ENCODE data around the gene SLC25A53. TPM values are rescaled to one million over a fixed set of nuclear protein-coding genes. Genes with fewer than 3 reads are reported as not detected.
A peak's percentile ranks its signal among the peaks of the same experiment; 100 is the strongest.

SLC25A53 gene, protein sequence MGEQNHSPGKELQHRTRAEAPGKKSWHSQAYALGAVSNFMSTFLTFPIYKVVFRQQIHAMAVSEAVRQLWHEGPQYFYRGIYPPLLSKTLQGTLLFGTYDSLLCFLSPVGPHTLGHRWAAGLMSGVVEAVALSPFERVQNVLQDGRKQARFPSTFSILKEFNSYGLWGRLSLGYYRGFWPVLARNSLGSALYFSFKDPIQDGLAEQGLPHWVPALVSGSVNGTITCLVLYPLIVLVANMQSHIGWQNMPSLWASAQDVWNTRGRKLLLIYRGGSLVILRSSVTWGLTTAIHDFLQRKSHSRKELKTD
- 10 to 100 TPM; 13.9 to 15.0 TPM for total RNA-seq

DNA sequence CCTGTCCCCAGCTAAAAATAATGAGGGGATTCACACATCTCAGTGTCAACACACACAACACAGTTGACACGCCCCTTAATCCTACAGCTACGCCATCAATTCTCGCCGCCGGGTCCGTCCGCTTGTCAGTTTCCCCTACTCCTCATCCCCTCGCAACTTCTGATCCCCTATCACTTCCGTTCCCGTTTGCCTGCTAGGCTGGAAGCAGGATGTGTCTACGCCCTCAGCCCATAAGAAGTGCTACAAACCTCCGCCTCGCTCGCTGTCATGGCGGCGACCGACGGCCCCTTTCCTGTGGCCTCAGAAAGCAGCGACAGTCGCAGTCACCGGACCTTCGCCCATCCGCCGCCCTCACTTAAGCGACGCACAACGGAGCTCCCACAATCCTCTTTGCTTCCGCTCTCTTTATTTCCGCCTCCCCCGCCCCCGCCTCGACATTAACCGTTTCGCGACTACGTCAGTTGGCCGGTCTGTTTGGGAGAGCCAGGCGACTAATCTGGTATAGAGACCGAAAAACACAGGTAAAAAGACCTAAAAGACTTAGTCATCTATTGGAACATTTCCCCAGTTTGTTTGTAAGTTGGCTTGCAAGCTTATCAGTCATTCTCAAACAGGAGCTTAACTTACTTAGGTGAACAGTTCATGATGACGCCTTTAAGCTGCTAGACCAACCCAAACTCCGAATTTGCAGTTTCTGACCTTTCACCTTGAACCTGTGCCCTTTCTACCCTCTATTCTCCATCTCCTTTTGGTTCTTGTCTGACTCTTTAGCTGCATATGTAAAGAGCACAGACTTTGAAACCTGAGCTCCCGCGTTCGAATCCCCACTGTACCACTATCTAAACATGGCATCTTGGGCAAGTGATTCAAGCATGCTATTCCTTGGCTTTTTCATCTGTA is at the start of gene SLC25A53:
Gene SLC25A53, minus strand, starts transcription at position 380 of the 900 bp plus-strand sequence. CDS start 51,752 bp downstream, outside the sequence.
- peak within 1 kb of the TSS; percentile 100 for H3K4me3 Mint-ChIP-seq
- peak; percentile 78 for DNase-seq
- H3K4me1 Mint-ChIP-seq = peaks cover 8% of the 10 kb centered on the region
- peak within 1 kb of the TSS; percentile 100 for H3K27ac Mint-ChIP-seq
- no peaks in the 10 kb centered on the region for H3K36me3 Mint-ChIP-seq
- peak; percentile 91 for ATAC-seq (ENCODE audit: low read depth)
- no peaks in the 10 kb centered on the region for H3K9me3 Mint-ChIP-seq
- no peaks in the 10 kb centered on the region for H3K27me3 Mint-ChIP-seq
- POLR2A ChIA-PET = interaction anchor here (0.8 to 1.9 kb wide), 8 partner anchors 9 to 325 kb away, joined by 3 to 29 read pairs (median 4); partner anchors contain the start of genes FAM199X, RAB9B and ZCCHC18

DNA sequence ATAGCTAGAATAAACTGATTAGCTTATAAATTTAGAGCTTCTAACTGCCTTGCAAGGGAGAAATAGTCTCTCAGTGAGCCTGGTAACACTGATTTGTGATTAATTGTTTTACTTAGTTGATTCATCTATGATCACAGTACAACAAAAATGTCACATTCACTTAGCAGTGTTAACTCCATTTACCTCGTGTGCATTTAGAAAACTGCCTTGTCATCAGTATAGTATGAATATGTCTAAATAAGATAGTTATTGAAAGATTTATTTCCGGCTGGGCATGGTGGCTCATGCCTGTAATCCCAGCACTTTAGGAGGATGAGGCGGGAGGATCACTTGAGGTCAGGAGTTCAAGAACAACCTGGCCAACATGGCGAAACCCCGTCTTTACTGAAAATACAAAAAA is 48.7 kb upstream of the SLC25A53 start:
- no peak overlapping the region for H3K4me3 Mint-ChIP-seq
- POLR2A ChIA-PET = no interaction called here

DNA sequence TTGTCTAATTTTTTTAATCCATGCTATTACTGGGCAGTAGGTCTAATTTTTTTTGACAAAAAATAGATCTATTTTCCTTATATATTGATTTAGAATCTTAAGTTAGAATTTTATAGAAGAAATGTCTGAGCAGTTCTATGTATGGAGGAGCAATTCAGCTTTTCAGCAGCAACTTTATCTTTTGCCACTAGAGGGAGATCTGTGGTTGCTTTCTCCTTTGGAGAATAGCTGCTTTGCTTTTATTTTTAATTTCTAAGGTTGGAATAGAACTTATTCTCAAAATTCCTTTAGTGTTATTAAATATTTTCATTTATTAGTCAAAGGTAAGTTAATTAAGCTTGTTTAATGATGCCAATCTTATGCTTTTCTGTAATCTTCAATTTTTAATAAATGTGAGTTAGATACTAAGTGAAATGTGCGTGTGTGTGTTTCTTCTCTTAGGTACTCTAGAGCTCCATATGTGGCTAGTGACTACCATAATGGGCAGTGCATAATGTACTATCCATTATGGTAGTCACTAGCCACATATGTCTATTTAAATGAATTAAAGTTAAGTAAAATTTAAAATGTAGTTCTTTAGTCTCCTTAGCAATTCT is 38.8 kb upstream of the SLC25A53 start:
- no peak overlapping the region for H3K4me3 Mint-ChIP-seq
- no peaks in the 10 kb centered on the region for H3K9me3 Mint-ChIP-seq
- no peak overlapping the region for H3K27ac Mint-ChIP-seq
- H3K36me3 Mint-ChIP-seq = no peaks in the 10 kb centered on the region
- ATAC-seq (ENCODE audit: low read depth) = no peak
- no peaks in the 10 kb centered on the region for H3K27me3 Mint-ChIP-seq
- no peak for DNase-seq
- H3K4me1 Mint-ChIP-seq = no peaks in the 10 kb centered on the region
- POLR2A ChIA-PET = no interaction called here

More for the DNA sequence above, 48.7 kb upstream of the SLC25A53 start:
- DNase-seq = no peak
- Mint-ChIP-seq H3K9me3 (no peaks in the 10 kb centered on the region), H3K36me3 (no peaks in the 10 kb centered on the region), H3K27me3 (peaks cover 5% of the 10 kb centered on the region), H3K27ac (no peak overlapping the region), H3K4me1 (no peaks in the 10 kb centered on the region)
- ATAC-seq (ENCODE audit: low read depth) = no peak

DNA sequence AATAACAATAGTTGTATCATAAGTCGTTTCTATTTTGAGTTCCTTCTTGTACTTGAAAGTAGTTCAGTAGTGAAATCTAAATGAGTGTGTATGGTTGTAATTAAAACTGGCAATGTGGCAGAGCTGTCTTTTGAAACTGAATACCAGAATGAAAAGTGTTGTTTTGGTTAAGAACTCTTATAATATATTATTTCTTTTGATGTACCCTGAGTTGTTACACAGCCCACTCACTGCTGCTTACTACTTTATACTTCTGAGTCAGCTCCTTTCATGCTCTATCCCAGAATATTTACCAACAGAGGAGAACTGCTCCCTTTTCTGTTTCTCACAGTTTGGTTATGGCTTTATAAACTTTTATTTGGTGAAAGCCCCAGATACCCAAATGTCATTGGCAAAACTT is 38.2 kb upstream of the SLC25A53 start:
- H3K4me3 Mint-ChIP-seq = no peak overlapping the region
- POLR2A ChIA-PET = no interaction called here
- no peaks in the 10 kb centered on the region for H3K9me3 Mint-ChIP-seq
- no peak for ATAC-seq (ENCODE audit: low read depth)
- H3K27me3 Mint-ChIP-seq = no peaks in the 10 kb centered on the region
- H3K27ac Mint-ChIP-seq = no peak overlapping the region
- H3K36me3 Mint-ChIP-seq = no peaks in the 10 kb centered on the region
- H3K4me1 Mint-ChIP-seq = no peaks in the 10 kb centered on the region
- no peak for DNase-seq

DNA sequence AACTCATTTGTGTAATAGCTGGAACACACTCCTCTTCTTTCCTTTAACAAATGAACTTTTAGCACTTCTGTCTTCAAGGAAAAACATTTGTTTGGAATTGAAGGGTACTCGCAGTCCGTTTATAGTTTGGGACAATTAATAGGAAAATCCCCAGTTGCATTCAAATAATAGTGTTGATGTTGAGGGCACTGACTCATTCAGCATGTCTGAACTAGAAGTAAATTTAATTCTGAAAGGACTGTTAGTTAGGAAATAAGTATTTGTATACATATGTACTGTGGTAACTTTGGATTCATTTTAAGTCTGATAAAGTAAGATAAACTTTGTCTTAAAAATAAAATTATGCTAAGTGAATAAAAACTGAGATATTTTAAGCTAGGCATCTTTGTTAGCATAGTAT is 36.7 kb upstream of the SLC25A53 start:
- ATAC-seq (ENCODE audit: low read depth) (no peak), DNase-seq (no peak)
- H3K27me3 Mint-ChIP-seq = no peaks in the 10 kb centered on the region
- H3K4me1 Mint-ChIP-seq = no peaks in the 10 kb centered on the region
- POLR2A ChIA-PET = no interaction called here
- no peaks in the 10 kb centered on the region for H3K36me3 Mint-ChIP-seq
- no peak overlapping the region for H3K27ac Mint-ChIP-seq
- no peak overlapping the region for H3K4me3 Mint-ChIP-seq
- H3K9me3 Mint-ChIP-seq = no peaks in the 10 kb centered on the region

DNA sequence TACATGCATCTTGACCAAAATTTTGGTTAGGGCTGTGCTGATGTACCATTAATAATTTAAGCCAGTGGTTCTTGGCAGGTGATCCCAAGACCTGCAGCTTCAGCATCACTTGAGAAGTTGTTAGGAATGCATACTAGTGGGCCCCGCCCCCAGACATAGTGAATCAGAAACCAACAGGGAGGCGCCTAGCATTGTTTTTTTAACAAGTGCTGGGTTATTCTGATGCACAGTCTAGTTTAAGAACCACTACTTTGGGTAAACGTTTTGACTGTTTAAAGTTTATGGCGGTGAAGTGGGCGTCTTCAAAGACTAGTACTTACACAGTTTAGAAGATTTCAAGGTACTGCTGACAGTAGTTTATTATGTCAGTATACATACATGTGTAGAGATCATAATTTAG is 33.0 kb upstream of the SLC25A53 start:
- POLR2A ChIA-PET = no interaction called here
- Mint-ChIP-seq H3K36me3 (no peaks in the 10 kb centered on the region), H3K27me3 (no peaks in the 10 kb centered on the region), H3K4me1 (no peaks in the 10 kb centered on the region), H3K27ac (no peak overlapping the region), H3K9me3 (no peaks in the 10 kb centered on the region), H3K4me3 (no peak overlapping the region)
- DNase-seq (no peak), ATAC-seq (ENCODE audit: low read depth) (no peak)

DNA sequence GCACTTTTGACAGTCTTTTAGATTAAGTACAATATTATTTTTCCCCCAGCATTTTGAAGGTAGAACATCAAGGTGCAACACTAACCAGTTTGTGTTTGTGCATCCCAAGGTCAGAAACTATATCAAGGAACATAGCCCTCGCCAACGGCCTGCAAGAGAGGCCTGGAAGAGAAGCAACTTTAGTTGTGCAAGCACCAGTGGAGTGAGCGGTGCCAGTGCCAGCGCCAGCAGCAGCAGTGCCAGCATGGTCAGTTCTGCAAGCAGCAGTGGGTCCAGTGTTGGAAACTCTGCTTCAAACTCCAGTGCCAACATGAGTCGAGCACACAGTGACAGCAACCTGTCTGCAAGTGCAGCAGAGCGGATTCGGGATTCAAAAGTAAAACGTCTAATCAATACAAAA is 31.1 kb upstream of the SLC25A53 start:
- Mint-ChIP-seq H3K36me3 (peaks cover 3% of the 10 kb centered on the region), H3K4me3 (no peak overlapping the region), H3K27me3 (no peaks in the 10 kb centered on the region), H3K4me1 (no peaks in the 10 kb centered on the region), H3K27ac (no peak overlapping the region), H3K9me3 (no peaks in the 10 kb centered on the region)
- DNase-seq (no peak), ATAC-seq (ENCODE audit: low read depth) (no peak)
- POLR2A ChIA-PET = no interaction called here

DNA sequence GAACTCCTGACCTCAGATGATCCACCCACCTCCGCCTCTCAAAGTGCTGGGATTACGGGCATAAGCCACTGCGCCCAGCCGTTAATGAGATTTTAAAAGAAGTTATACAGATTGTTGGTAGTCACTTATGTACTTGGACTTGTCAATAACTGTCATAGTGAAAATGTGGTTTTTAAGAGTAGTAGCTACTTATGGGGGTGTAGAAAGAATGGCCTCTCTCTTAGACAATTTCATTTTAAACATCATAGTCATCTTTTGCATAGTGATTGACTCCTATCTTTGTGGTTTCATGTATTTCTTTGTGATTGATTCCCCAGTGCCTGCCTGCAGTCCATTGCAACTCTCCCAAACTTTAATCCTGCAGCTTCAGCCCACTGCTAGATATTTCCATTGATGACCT is 26.9 kb upstream of the SLC25A53 start:
- no peaks in the 10 kb centered on the region for H3K27me3 Mint-ChIP-seq
- no peak overlapping the region for H3K4me3 Mint-ChIP-seq
- POLR2A ChIA-PET = no interaction called here
- DNase-seq (no peak), ATAC-seq (ENCODE audit: low read depth) (no peak)
- H3K9me3 Mint-ChIP-seq = no peaks in the 10 kb centered on the region
- H3K27ac Mint-ChIP-seq = no peak overlapping the region
- peaks cover 2% of the 10 kb centered on the region for H3K4me1 Mint-ChIP-seq
- H3K36me3 Mint-ChIP-seq = peaks cover 10% of the 10 kb centered on the region

DNA sequence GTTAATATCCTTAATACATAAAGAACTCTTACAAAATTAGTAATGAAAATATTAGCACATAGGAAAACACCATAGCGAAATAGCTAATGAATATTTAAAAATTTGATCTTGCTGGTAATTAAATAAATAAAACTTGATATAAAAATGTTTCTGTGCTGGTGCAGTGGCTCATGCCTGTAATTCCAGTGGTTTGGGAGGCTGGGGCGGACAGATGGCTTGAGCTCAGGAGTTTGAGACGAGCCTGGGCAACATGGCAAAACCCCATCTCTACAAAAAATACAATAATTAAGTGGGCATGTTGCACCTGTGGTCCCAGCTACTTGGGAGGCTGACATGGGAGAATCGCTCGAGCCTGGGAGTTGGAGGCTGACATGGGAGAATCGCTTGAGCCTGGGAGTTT is 17.0 kb upstream of the SLC25A53 start:
- DNase-seq (no peak), ATAC-seq (ENCODE audit: low read depth) (no peak)
- no peak overlapping the region for H3K27ac Mint-ChIP-seq
- POLR2A ChIA-PET = no interaction called here
- no peaks in the 10 kb centered on the region for H3K27me3 Mint-ChIP-seq
- peaks cover 7% of the 10 kb centered on the region for H3K36me3 Mint-ChIP-seq
- no peak overlapping the region for H3K4me3 Mint-ChIP-seq
- H3K4me1 Mint-ChIP-seq = peaks cover 6% of the 10 kb centered on the region
- no peaks in the 10 kb centered on the region for H3K9me3 Mint-ChIP-seq

DNA sequence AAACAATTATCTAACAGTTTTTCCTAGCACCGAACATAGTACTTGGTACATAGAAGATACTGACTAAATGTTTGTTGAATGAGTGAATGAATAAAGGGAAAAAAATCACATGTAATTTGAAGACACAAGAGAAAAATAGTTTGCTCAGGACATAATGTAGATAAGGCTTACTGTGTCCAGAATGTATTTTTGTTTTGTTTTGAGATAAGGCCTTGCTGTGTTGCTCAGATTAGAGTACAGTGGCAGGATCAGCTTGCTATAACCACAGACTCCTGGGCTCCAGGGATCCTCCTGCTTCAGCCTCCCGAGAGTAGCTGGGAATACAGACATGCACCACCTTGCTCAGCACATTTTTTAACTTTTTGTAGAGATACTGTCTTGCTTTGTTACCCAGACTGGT is 16.0 kb upstream of the SLC25A53 start:
- H3K4me3 Mint-ChIP-seq = no peak overlapping the region
- peaks cover 14% of the 10 kb centered on the region for H3K4me1 Mint-ChIP-seq
- H3K9me3 Mint-ChIP-seq = no peaks in the 10 kb centered on the region
- POLR2A ChIA-PET = no interaction called here
- DNase-seq (no peak), ATAC-seq (ENCODE audit: low read depth) (no peak)
- no peaks in the 10 kb centered on the region for H3K27me3 Mint-ChIP-seq
- H3K36me3 Mint-ChIP-seq = peaks cover 7% of the 10 kb centered on the region
- H3K27ac Mint-ChIP-seq = no peak overlapping the region

DNA sequence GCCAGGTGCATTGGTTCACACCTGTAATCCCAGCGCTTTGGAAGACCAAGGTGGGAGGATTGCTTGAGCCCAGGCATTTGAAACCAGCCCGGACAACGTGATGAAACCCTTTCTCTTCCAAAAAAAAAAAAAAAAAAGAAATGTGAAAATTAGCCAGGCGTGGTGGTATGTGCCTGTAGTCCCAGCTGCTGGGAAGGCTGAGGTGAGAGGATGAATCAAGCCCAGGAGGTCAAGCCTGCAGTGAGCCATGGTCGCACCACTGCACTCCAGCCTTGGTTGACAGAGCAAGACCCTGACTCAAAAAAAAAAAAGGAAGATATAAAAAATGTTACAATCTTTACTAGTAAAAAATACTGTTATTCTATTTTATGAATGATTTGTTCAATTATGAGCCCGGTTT is 15.3 kb upstream of the SLC25A53 start:
- Mint-ChIP-seq H3K36me3 (peaks cover 7% of the 10 kb centered on the region), H3K27ac (no peak overlapping the region), H3K4me1 (peaks cover 19% of the 10 kb centered on the region), H3K27me3 (no peaks in the 10 kb centered on the region), H3K4me3 (no peak overlapping the region), H3K9me3 (no peaks in the 10 kb centered on the region)
- POLR2A ChIA-PET = no interaction called here
- no peak for ATAC-seq (ENCODE audit: low read depth)
- DNase-seq = no peak

DNA sequence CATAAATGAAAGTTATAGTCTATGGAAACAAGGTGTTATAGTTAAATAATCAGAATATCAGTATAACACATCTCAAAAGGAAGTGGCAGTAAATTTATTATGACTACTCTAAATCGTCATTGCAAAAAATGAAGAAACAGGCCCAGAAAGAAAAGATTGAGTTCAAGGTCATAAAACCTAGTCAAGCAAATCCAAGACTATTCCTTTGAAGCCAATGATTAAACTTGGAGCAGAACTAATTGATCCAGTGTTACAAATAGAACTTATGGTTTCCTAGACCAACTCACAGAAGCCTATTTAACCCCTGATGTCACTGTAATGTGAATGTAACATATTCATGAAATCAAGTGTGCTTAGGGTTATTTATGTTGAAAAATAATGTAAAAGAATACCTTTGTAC is 11.3 kb upstream of the SLC25A53 start:
- Mint-ChIP-seq H3K9me3 (no peaks in the 10 kb centered on the region), H3K36me3 (peaks cover 5% of the 10 kb centered on the region), H3K27me3 (no peaks in the 10 kb centered on the region), H3K4me3 (peak overlapping the region; percentile 82), H3K27ac (no peak overlapping the region), H3K4me1 (peaks cover 25% of the 10 kb centered on the region)
- POLR2A ChIA-PET = no interaction called here
- DNase-seq = no peak
- ATAC-seq (ENCODE audit: low read depth) = no peak

DNA sequence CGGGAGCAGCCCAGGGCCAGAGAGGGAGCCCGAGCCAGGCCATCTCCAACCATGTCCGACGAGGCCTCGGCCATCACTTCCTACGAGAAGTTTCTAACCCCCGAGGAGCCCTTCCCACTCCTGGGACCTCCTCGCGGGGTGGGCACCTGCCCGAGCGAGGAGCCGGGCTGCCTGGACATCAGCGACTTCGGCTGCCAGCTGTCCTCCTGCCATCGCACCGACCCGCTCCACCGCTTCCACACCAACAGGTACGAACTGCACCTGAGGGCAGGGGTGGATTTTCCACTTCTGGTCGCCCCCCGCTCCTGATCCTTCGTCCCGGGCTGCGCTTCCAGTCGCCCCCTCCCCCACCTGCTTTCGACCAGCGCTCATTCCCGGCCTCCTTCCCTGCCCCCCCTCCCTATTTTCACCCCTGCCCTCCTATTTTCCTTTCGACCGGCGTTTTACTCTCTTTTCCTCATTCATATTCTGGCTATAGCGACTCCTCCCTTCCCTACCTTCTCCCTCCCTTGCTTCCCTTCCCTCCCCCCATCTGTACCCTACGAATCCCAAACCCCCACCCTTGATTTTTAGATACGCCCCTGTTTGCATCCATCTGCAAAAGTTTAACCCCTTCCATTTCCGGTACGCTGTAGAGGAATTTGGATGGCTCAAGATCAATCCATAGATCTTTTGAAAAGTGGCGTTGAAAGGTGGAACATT is 10.1 kb upstream of the SLC25A53 start:
- H3K27me3 Mint-ChIP-seq = no peaks in the 10 kb centered on the region
- peak overlapping the region; percentile 73 for H3K27ac Mint-ChIP-seq
- no peaks in the 10 kb centered on the region for H3K9me3 Mint-ChIP-seq
- peaks cover 5% of the 10 kb centered on the region for H3K36me3 Mint-ChIP-seq
- H3K4me1 Mint-ChIP-seq = peaks cover 25% of the 10 kb centered on the region
- POLR2A ChIA-PET = interaction anchor here (1.0 to 2.9 kb wide), 3 partner anchors 10 to 248 kb away, joined by 3 to 29 read pairs (median 4); partner anchors contain the start of gene SLC25A53
- peak overlapping the region; percentile 82 for H3K4me3 Mint-ChIP-seq
- DNase-seq = no peak
- peak; percentile 2 for ATAC-seq (ENCODE audit: low read depth)
